Measurements from ENCODE around the gene P2RX7.

The P2RX7 gene

GRCh38 chr12:121175383-121176119, 42.9 kb downstream of the P2RX7 start:
- H3K27ac ChIP-seq (ENCODE audit: low read depth, low read length, severe bottlenecking): no peak overlapping the region
- WGBS, 2 experiments (ENCODE audit: insufficient coverage in 2 of 2): 87 to 94% methylated on average over 6 to 11 of the region's 16 CpGs

GRCh38 chr12:121176826-121177529, 44.3 kb downstream of the P2RX7 start:
- no peak overlapping the region for H3K4me3 ChIP-seq (ENCODE audit: extremely low read depth, insufficient read depth, low read length, poor library complexity, severe bottlenecking)
- peak overlapping the region; percentile 23 for H3K27ac ChIP-seq (ENCODE audit: low read depth, low read length, severe bottlenecking)
- WGBS, 2 experiments (ENCODE audit: insufficient coverage in 2 of 2): 83 to 85% methylated on average over 16 to 19 of the region's 19 CpGs
- peaks cover 10% of the 10 kb centered on the region for H3K9me3 ChIP-seq (ENCODE audit: control insufficient read depth, low read length)
- H3K4me1 ChIP-seq (ENCODE audit: control insufficient read depth, insufficient read depth, low read length, poor library complexity, severe bottlenecking): peaks cover 7% of the 10 kb centered on the region
- no peaks in the 10 kb centered on the region for H3K36me3 ChIP-seq (ENCODE audit: control insufficient read depth, insufficient read depth, low read length)

More at GRCh38 chr12:121175383-121176119, 42.9 kb downstream of the P2RX7 start:
- no peaks in the 10 kb centered on the region for H3K36me3 ChIP-seq (ENCODE audit: control insufficient read depth, insufficient read depth, low read length)
- no peaks in the 10 kb centered on the region for H3K9me3 ChIP-seq (ENCODE audit: control insufficient read depth, low read length)
- peaks cover 12% of the 10 kb centered on the region for H3K4me1 ChIP-seq (ENCODE audit: control insufficient read depth, insufficient read depth, low read length, poor library complexity, severe bottlenecking)
- H3K4me3 ChIP-seq (ENCODE audit: extremely low read depth, insufficient read depth, low read length, poor library complexity, severe bottlenecking): no peak overlapping the region

GRCh38 chr12:121181181-121181580, 48.5 kb downstream of the P2RX7 start:
- H3K4me3 ChIP-seq (ENCODE audit: extremely low read depth, insufficient read depth, low read length, poor library complexity, severe bottlenecking): no peak overlapping the region
- peaks cover 2% of the 10 kb centered on the region for H3K4me1 ChIP-seq (ENCODE audit: control insufficient read depth, insufficient read depth, low read length, poor library complexity, severe bottlenecking)
- H3K36me3 ChIP-seq (ENCODE audit: control insufficient read depth, insufficient read depth, low read length): no peaks in the 10 kb centered on the region
- peaks cover 10% of the 10 kb centered on the region for H3K9me3 ChIP-seq (ENCODE audit: control insufficient read depth, low read length)
- no peak overlapping the region for H3K27ac ChIP-seq (ENCODE audit: low read depth, low read length, severe bottlenecking)
- WGBS, 2 experiments (ENCODE audit: insufficient coverage in 2 of 2): 92 to 97% methylated on average over 3 of the region's 3 CpGs

GRCh38 chr12:121182222-121182893, 49.7 kb downstream of the P2RX7 start:
- WGBS, 2 experiments (ENCODE audit: insufficient coverage in 2 of 2): 100% methylated on average over 1 of the region's 3 CpGs; no CpG with 5 or more reads in 1 of the 2 experiments
- Histone ChIP-seq H3K4me3 (ENCODE audit: extremely low read depth, insufficient read depth, low read length, poor library complexity, severe bottlenecking) (no peak overlapping the region), H3K27ac (ENCODE audit: low read depth, low read length, severe bottlenecking) (no peak overlapping the region), H3K36me3 (ENCODE audit: control insufficient read depth, insufficient read depth, low read length) (no peaks in the 10 kb centered on the region), H3K4me1 (ENCODE audit: control insufficient read depth, insufficient read depth, low read length, poor library complexity, severe bottlenecking) (no peaks in the 10 kb centered on the region), H3K9me3 (ENCODE audit: control insufficient read depth, low read length) (peaks cover 10% of the 10 kb centered on the region)

GRCh38 chr12:121184425-121184824, 51.7 kb downstream of the P2RX7 start:
- Histone ChIP-seq H3K9me3 (ENCODE audit: control insufficient read depth, low read length) (peaks cover 10% of the 10 kb centered on the region), H3K36me3 (ENCODE audit: control insufficient read depth, insufficient read depth, low read length) (no peaks in the 10 kb centered on the region), H3K4me1 (ENCODE audit: control insufficient read depth, insufficient read depth, low read length, poor library complexity, severe bottlenecking) (no peaks in the 10 kb centered on the region), H3K4me3 (ENCODE audit: extremely low read depth, insufficient read depth, low read length, poor library complexity, severe bottlenecking) (no peak overlapping the region), H3K27ac (ENCODE audit: low read depth, low read length, severe bottlenecking) (no peak overlapping the region)
- WGBS, 2 experiments (ENCODE audit: insufficient coverage in 2 of 2): 85% methylated on average over 14 to 15 of the region's 15 CpGs

- Histone ChIP-seq H3K4me3 (ENCODE audit: extremely low read depth, insufficient read depth, low read length, poor library complexity, severe bottlenecking) (no peak overlapping the region), H3K9me3 (ENCODE audit: control insufficient read depth, low read length) (peaks cover 10% of the 10 kb centered on the region), H3K36me3 (ENCODE audit: control insufficient read depth, insufficient read depth, low read length) (no peaks in the 10 kb centered on the region), H3K4me1 (ENCODE audit: control insufficient read depth, insufficient read depth, low read length, poor library complexity, severe bottlenecking) (no peaks in the 10 kb centered on the region), H3K27ac (ENCODE audit: low read depth, low read length, severe bottlenecking) (no peak overlapping the region)
- WGBS, 2 experiments (ENCODE audit: insufficient coverage in 2 of 2): 75 to 92% methylated on average over 3 to 6 of the region's 7 CpGs
Observed at GRCh38 chr12:121184984-121185889, 52.6 kb downstream of the P2RX7 start.

- Histone ChIP-seq H3K4me3 (ENCODE audit: extremely low read depth, insufficient read depth, low read length, poor library complexity, severe bottlenecking) (no peak overlapping the region), H3K9me3 (ENCODE audit: control insufficient read depth, low read length) (peaks cover under 1% of the 10 kb centered on the region), H3K27ac (ENCODE audit: low read depth, low read length, severe bottlenecking) (no peak overlapping the region), H3K4me1 (ENCODE audit: control insufficient read depth, insufficient read depth, low read length, poor library complexity, severe bottlenecking) (no peaks in the 10 kb centered on the region), H3K36me3 (ENCODE audit: control insufficient read depth, insufficient read depth, low read length) (no peaks in the 10 kb centered on the region)
- 86% methylated on average over 1 of the region's 2 CpGs; no CpG with 5 or more reads in 1 of the 2 experiments for WGBS, 2 experiments (ENCODE audit: insufficient coverage in 2 of 2)
Observed at GRCh38 chr12:121186826-121187225, 54.1 kb downstream of the P2RX7 start.

GRCh38 chr12:121187501-121187900, 54.8 kb downstream of the P2RX7 start:
- Histone ChIP-seq H3K9me3 (ENCODE audit: control insufficient read depth, low read length) (no peaks in the 10 kb centered on the region), H3K4me1 (ENCODE audit: control insufficient read depth, insufficient read depth, low read length, poor library complexity, severe bottlenecking) (peaks cover 4% of the 10 kb centered on the region), H3K4me3 (ENCODE audit: extremely low read depth, insufficient read depth, low read length, poor library complexity, severe bottlenecking) (no peak overlapping the region), H3K27ac (ENCODE audit: low read depth, low read length, severe bottlenecking) (no peak overlapping the region), H3K36me3 (ENCODE audit: control insufficient read depth, insufficient read depth, low read length) (no peaks in the 10 kb centered on the region)
- WGBS, 2 experiments (ENCODE audit: insufficient coverage in 2 of 2): 82 to 85% methylated on average over 3 to 4 of the region's 7 CpGs

GRCh38 chr12:121188227-121188626, 55.6 kb downstream of the P2RX7 start:
- Histone ChIP-seq H3K9me3 (ENCODE audit: control insufficient read depth, low read length) (no peaks in the 10 kb centered on the region), H3K36me3 (ENCODE audit: control insufficient read depth, insufficient read depth, low read length) (no peaks in the 10 kb centered on the region), H3K27ac (ENCODE audit: low read depth, low read length, severe bottlenecking) (no peak overlapping the region), H3K4me3 (ENCODE audit: extremely low read depth, insufficient read depth, low read length, poor library complexity, severe bottlenecking) (no peak overlapping the region), H3K4me1 (ENCODE audit: control insufficient read depth, insufficient read depth, low read length, poor library complexity, severe bottlenecking) (peaks cover 5% of the 10 kb centered on the region)
- 93 to 97% methylated on average over 1 to 2 of the region's 2 CpGs for WGBS, 2 experiments (ENCODE audit: insufficient coverage in 2 of 2)

GRCh38 chr12:121189131-121189530, 56.5 kb downstream of the P2RX7 start:
- H3K4me3 ChIP-seq (ENCODE audit: extremely low read depth, insufficient read depth, low read length, poor library complexity, severe bottlenecking): no peak overlapping the region
- 81 to 86% methylated on average over 4 of the region's 9 CpGs for WGBS, 2 experiments (ENCODE audit: insufficient coverage in 2 of 2)
- no peak overlapping the region for H3K27ac ChIP-seq (ENCODE audit: low read depth, low read length, severe bottlenecking)
- H3K36me3 ChIP-seq (ENCODE audit: control insufficient read depth, insufficient read depth, low read length): no peaks in the 10 kb centered on the region
- H3K4me1 ChIP-seq (ENCODE audit: control insufficient read depth, insufficient read depth, low read length, poor library complexity, severe bottlenecking): peaks cover 5% of the 10 kb centered on the region
- no peaks in the 10 kb centered on the region for H3K9me3 ChIP-seq (ENCODE audit: control insufficient read depth, low read length)

Measured in mesodermal cell (in vitro differentiated cells).